VCaP (cell line): ENCODE results near the gene GORAB.

Experiments
- H3K27ac ChIP-seq: fragments of 450-650 bp; 2 replicates; pipeline ENCODE4 v1.5.1; 2017
- TF ChIP-seq, protein P1 (sequence below): fragments of 450-650 bp; conservative IDR thresholded peaks from 2 replicates; pipeline ENCODE4 v1.5.1; 2017; ENCODE audit warnings: mild to moderate bottlenecking, moderate library complexity

Gene GORAB

DNA sequence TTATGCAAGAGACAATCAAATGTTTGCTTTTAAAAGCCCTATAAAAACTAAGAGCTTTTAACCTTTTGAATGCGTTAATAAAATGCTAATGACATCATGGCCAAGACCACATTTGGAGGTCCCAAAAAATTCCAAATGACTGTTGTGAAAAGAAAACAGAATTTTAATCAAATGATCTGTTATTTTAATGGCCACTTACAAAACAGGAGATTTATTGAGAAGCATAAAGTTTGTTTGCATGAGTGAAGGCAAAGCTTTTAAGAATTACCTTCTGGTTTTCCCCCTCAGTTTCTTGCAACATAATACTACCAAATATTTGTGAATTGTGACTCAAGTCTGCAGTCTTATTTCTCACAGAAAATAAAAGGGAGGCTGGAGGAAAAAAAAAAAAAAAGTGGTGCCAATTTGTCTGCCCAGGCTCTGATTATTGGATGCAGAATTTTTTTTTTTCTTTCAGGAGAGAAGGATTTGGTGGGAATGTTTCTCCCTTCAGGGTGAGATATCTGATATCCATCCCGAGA is 60.7 kb downstream of the GORAB start:
- no peak overlapping the region for H3K27ac ChIP-seq
- TF ChIP-seq, protein P1, sequence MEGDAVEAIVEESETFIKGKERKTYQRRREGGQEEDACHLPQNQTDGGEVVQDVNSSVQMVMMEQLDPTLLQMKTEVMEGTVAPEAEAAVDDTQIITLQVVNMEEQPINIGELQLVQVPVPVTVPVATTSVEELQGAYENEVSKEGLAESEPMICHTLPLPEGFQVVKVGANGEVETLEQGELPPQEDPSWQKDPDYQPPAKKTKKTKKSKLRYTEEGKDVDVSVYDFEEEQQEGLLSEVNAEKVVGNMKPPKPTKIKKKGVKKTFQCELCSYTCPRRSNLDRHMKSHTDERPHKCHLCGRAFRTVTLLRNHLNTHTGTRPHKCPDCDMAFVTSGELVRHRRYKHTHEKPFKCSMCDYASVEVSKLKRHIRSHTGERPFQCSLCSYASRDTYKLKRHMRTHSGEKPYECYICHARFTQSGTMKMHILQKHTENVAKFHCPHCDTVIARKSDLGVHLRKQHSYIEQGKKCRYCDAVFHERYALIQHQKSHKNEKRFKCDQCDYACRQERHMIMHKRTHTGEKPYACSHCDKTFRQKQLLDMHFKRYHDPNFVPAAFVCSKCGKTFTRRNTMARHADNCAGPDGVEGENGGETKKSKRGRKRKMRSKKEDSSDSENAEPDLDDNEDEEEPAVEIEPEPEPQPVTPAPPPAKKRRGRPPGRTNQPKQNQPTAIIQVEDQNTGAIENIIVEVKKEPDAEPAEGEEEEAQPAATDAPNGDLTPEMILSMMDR, result no peak

DNA sequence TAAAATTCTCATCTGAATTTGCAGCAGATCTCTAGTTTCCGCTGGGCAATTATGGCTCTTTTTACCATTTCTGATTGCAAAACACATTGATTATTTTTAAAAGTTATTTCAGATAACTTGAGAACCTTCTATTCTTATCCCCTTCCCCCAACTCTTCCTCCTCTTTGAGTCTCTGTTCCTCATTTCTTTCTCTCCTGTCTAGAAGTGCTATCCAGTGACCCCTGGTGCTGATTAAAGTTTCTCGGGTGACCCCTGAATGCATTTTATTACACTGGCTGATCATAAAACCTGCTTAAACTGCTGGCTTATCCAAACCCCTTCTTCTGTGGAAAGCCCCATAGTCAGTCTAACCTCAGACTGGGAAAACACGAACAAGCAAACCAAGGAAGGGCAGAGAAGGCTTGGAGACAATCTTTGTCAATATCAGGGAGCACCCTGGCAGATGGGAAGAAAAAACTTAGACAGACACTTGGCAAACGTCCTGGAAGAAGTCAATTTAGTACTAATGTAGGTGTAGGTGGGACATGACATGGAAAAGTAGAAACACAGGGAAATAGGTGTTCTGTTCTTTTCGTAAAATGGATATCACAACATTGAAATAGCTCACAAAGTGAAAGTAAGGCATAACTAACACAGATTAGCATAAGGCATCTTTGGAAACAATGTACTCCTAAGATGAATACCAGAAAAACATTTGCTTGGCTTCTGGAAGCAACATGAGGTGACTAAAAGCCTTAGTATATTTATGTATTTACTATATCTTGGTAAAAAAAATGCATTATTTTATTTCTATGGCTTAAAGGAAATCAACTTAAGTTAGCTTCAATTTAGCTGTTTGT is 61.4 kb downstream of the GORAB start:
- TF ChIP-seq, protein P1, result no peak
- no peak overlapping the region for H3K27ac ChIP-seq

DNA sequence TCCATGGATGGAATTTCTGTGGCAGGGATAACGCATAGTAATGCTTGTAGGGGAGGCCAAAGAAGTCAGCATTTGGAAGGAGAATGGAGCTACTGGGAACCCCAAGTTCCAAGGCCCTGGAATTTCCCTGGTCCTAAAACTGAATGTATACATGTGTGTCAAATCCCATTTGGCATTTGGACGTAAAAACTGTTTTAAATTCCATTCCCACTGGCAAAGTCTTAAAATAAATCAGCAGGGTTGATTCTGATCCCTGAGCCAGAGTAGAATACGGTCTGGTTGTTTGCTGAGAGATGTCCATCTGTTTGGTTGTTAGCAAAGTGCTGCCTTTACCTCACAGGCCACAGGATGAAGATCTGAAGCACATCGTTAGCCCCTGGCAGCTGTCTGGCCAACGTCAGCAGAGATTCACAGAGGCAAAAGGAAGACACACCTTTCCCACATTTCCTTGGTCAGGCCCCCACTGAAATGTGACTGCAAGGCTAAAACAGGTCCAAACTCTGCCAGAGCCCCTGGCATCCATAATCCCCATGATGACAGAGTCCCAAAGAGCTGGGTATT is 62.2 kb downstream of the GORAB start:
- TF ChIP-seq, protein P1, result no peak
- H3K27ac ChIP-seq, result no peak overlapping the region

DNA sequence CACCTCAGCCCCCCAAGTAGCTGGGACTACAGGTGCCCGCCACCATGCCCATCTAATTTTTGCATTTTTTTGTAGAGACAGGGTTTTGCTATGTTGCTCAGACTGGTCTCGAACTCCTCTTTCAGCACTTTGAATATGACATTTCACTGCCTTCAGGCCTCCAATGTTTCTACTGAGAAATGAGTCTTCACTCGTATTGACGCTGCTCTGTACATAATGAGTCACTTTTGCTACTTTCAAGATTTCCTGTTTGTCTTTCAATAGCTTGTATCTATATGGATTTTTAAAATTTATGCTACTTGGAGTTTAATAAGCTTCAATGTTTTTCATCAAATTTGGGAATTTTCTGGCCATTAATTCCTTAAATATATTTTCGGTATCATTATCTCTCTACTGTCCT is 64.7 kb downstream of the GORAB start:
- TF ChIP-seq, protein P1, result no peak
- H3K27ac ChIP-seq, result no peak overlapping the region

DNA sequence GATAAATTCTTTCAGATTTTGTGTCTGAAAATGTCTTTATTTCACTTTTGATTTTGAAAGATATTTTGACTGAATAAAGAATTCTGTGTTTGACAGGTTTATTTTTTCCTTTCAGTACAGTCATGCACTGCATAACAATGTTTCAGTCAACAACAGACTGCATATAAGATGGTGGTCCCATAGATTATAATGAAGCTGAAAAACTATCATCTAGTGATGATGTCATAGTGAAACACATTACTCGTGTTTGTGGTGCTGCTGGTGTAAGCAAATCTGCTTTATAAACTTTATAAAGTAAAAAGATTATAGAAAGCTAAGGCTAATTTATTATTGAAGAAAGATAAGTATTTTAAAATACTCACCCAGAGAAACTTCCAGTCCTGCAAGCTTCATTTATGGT is 66.7 kb downstream of the GORAB start:
- no peak overlapping the region for H3K27ac ChIP-seq
- TF ChIP-seq, protein P1, result no peak

DNA sequence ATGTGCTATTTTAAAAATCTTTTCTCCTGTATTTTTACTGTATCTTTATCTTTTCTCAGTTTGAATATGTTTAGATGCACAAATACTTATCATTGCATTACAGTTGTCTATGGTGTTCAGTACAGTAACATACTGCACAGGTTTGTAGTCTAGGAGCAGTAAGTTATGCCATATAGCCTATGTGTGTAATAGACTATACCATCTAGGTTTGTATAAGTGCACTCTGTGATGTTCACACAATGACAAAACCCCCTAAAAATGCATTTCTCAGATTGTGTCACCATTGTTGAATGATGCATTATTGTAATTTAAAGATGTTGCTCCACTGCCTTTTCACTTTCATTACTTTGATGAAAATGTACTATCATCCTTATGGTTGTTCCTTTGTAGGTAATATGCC is 67.1 kb downstream of the GORAB start:
- H3K27ac ChIP-seq, result no peak overlapping the region
- TF ChIP-seq, protein P1, result no peak

DNA sequence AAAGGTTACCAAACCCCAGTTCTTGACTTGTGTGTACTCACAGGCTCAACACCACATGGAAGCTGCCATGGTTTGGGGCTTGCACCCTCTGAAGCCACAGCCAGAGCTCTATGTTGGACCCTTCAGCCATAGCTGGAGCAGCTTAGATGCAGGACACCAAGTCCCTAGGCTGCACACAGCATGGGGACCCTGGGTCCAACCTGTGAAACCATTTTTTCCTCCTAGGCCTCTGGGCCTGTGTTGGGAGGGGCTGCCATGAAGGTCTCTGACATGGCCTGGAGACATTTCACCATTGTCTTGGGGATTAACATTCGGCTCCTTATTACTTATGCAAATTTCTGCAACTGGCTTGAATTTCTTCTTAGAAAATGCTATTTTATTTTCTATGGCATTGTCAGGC is 69.9 kb downstream of the GORAB start:
- H3K27ac ChIP-seq, result no peak overlapping the region
- TF ChIP-seq, protein P1, result no peak
